DMS114 treated with DMSO at 0.1 percent for 48 hours (cell line): Measurements from ENCODE around the gene FAM25A.
"Not testable (repeated sequence)": the region's sequence is repeated elsewhere in the genome, so short reads cannot be mapped to it uniquely, and the experiment has no call there.

Source experiments
- DNase-seq: peaks from one replicate; lab custom pipeline; 2025; ENCODE audit not compliant: unreplicated experiment; lab: John Stamatoyannopoulos, UW

The FAM25A gene

DNA sequence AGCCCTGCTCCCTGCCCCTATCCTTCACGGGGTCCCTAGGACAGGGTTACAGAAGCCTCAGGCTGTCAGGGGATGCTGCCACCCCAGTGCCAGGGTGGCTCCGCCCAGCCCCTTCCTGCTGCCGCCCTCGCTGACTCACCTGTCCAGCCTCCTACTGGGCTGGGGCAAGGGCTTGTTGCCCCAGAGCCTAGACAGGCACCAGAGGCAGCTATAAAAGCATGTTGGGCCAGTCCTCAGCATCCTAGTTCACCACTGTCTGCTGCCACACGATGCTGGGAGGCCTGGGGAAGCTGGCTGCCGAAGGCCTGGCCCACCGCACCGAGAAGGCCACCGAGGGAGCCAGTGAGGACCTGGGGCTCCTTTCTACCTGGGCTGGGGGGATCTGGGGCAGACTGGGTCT lies at the start of gene FAM25A:
Gene FAM25A, plus strand, starts transcription at position 239 of the 400 bp plus-strand sequence. Its CDS starts 31 bp downstream, at position 270.
- not testable (repeated sequence) for DNase-seq

DNA sequence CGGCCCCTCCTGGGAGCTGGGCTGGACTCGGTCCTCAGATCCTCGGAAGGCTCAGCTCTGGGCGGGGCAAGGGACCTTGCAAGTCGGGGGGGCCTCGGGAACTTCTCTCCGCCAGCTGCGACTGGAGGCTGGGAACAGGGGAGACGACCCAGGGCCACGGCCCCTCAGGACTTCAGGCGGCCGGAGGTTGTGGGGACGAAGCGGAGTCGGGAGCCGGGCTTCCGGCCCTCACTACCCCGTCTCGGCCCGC lies 49.2 kb upstream of the FAM25A start:
- DNase-seq: no peak

DNA sequence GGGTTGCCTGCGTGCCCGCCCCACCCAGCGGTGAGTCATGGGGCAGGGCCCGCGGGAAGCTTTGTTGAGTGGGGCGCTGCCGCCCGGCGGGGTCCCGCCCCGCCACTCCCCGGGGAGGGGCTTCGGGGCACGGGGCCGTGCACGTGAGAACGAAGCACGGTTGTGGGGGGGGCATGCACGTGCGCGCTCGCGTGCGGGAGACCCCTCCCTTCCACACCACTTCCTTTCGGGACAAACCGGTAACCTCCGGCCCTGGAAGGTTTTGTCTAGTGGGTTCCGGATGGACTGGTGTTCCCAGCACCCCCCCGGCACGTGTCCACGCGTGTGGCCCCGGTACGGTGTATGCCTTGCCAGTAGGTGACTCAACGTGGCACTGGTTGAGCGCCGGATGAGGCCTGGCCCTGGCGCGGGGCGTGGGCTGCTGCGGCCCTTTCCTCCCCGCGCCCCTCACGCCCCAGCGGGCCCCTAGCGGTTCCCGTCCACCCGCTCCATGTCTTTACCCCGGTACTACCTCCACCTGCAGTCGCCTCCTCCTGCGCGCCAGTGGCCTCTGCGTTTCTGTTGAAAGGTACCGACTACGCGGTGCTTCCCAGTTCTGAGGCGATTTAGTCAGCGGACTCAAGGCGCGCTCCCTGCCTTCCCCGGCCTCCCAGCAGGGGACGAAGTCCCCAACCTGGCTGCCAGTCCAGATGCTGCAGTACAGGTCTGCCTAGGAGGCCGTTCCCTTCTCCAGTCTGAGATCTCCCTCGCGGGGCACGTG lies 48.7 kb upstream of the FAM25A start:
- DNase-seq: no peak

DNA sequence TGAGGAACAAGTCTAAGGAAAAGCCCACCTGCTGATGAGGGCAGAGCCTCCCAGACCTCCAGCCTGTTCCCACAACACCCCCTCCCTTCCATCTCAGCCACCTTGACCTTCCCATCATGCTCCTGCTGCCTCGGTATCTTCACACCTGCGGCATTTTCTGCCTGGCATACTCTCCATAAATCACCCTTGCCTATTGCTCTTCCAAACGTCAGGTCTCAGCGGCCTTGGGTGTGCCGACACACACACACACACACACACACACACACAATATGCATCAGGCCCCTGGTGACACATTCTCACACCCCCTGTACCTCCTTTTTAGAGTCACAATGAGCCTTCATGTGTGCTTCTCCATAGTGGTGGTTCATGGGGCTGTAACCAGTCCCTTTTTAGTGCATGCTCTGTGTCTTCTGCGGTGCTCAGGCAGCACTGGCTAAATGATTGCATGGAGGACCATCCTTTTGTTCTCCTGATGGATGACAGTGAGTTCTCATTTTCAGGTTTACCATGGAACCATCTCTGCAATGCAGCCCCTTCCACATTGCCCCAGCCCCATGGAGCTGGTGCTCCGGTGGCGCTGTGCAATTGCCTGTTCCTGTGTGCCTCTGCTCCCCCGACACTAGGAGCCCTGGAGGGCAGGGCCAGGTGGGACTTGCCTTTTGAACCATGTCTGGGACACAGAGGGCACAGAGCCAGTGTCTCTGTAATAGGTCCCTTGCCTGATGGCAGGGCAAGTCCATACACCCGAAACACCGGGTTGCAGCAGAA lies 47.3 kb upstream of the FAM25A start:
- DNase-seq: no peak

DNA sequence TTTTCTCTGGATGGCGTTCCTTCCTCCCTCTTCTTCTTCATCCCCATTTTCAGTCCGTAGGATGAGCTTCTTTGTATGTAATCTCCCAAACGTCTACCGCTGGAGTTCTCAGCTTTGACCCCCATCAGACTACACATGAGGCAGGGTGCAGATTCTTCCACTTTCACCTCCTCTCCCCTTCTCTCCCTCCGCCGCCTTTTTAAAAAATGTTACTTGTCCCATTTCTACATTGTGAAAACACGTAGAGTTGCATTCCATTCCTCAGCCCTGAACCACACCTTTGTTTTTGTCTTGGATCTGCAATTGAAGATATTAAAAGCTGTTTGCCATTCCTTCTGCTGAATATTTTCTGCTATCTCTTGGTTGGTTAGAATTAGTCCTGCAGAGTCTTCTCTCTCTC lies 45.6 kb upstream of the FAM25A start:
- DNase-seq: no peak

DNA sequence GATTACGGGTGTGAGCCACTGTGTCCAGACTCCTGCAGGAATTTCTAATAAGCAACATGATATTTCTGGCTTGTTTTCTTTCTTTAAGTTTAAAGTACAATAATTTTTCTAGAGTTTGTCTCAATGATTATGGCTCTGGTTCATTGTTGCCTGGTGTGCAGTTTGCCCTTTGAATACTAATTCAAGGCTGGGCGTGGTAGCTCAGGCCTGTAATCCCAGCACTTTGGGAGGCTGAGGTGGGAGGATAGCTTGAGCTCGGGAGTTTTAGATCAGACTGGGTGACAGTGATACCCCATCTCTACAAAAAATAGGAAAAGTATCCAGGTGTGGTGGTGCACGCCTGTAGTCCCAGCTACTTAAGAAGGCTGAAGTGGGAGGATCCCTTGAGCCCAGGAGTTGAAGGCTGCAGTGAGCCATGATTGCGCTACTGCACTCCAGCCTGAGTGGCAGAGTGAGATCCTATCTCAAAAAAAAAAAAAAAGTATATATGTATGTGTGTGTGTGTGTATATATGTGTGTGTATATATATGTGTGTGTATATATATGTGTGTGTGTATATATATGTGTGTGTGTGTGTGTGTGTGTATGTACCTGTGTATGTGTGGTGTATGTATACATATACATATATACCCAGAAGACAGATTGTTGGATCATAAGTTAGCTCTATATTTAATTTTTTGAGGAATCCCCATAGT lies 43.6 kb upstream of the FAM25A start:
- no peak for DNase-seq

DNA sequence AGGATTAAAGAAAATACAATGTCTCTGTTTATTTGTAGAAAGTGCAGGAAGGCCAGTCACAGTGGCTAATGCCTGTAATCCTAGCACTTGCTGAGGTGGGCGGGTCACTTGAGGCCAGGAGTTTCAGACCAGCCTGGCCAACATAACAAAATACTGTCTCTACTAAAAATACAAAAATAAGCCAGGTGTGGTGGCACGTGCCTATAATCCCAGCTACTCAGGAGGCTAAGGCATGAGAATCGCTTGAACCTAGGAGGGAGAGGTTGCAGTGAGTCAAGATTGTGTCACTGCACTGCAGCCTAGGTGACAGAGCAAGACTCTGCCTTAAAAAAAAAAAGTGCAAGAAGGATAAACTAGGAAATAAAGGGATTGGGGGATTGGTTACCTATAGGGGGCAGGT lies 41.6 kb upstream of the FAM25A start:
- DNase-seq: not testable (repeated sequence)

DNA sequence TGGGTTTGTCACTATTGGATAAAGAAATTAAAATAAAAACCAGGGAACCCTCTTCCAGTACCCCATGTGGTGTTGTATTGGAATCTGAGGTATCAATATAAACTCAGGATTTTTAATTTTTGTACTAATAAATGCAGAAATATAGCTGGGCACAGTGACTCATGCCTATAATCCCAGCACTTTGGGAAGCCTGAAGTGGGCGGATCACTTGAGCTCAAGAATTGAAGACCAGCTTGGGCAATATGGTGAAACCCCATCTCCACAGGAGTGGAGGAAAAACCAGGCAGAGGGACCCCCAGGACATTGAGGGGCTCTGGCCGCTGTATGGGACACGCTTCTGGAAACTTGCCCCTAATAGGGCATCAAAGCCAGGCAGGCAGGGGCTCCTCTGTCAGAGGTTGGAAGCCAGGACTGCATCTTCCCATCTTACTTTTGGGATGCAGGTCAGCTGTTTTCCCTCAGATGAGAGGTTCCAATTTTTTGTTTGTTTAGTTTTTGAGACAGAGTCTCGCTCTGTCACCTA lies 40.7 kb upstream of the FAM25A start:
- DNase-seq: no peak

DNA sequence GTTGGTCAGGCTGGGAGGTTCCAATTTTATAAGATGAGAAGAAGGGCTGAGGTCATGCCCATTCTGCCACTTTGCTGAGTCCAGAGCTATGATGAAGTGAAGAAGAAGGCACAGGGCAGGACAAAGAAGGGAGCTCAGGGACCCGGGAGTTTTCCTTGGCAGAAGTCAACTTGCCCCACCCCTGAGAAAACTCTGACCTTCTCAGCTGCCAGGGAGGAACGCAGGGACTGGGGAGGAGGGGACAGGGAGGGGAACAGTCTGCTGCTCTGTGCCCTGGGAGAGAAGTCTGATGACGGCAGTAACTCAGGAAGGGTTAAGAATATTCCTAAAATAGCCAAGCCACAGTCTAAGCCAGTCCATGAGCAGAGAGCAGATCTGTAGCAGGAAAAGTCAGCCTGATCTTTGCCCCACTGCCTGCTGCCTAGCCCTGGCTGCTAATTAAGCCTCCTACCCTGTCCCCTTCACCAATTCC lies 40.1 kb upstream of the FAM25A start:
- no peak for DNase-seq

DNA sequence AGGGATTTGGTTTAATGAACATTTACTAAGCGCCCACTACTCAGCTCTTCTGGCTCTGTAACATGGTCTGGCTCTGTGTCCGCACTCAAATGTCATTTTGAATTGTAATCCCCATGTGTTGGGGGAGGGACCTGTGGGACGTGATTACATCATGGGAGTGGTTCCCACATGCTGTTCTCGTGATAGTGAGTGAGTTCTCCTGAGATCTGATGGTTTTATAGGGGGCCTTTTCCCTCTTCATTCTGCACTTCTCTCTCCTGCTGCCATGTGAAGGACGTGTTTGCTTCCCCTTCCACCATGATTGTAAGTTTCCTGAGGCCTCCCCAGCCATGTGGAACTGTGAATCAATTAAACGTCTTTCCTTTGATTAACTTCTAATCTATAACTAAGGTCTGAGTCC lies 39.1 kb upstream of the FAM25A start:
- not testable (repeated sequence) for DNase-seq

DNA sequence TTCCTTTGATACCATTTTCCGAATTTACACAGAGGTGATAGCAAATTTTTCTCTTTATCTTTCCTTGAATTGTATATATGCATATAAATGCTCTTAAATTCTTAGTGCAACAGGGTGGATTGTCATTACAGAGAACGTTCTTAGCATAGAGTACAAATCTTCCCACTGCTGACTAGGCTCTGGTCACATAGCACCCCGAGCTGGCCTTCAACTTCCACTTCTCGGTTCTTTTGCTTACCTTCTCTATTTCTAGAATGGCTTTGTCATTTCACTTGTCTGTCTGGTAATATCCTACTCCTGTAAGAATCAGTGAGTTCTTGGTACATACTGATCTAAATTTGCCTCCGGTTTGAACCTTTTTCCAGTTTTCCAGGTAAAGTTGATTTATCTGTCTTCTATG lies 38.4 kb upstream of the FAM25A start:
- no peak for DNase-seq

DNA sequence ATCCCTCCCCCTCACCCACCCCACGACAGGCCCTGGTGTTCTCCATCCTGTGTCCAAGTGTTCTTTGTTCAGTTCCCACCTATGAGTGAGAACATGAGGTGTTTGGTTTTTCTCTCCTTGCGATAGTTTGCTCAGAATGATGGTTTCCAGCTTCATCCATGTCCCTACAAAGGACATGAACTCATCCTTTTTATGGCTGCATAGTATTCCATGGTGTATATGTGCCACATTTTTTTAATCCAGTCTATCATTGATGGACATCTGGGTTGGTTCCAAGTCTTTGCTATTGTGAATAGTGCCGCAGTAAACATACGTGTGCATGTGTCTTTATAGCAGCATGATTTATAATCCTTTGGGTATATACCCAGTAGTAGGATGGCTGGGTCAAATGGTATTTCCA lies 35.6 kb upstream of the FAM25A start:
- DNase-seq: not testable (repeated sequence)

DNA sequence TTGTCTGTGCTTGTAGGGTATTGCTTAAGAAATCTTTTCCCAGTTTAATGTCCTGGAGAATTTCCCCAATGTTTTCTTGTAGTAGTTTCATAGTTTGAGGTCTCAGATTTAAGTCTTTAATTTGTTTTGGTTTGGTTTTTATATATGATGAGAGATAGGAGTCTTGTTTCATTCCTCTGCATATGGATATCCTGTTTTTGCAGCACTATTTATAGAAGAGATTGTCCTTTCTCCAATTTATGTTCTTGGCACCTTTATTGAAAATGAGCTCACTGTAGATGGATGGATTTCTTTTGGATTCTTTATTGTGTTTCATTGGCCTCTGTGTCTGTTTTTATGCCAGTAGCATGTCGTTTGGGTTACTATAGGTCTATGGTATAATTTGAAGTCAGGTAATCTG lies 31.6 kb upstream of the FAM25A start:
- no peak for DNase-seq

DNA sequence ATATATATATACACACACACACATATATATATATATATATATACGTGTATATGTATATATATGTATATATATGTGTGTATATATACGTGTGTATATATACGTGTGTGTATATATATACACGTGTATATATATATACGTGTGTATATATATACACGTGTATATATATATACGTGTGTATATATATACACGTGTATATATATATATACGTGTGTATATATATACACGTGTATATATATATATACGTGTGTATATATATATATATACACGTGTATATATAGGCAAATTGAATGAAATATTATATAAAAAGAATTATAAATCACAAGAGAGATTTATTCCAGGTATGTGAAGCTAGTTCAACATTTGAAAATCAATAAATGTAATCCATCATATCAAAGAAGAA lies 28.7 kb upstream of the FAM25A start:
- not testable (repeated sequence) for DNase-seq

DNA sequence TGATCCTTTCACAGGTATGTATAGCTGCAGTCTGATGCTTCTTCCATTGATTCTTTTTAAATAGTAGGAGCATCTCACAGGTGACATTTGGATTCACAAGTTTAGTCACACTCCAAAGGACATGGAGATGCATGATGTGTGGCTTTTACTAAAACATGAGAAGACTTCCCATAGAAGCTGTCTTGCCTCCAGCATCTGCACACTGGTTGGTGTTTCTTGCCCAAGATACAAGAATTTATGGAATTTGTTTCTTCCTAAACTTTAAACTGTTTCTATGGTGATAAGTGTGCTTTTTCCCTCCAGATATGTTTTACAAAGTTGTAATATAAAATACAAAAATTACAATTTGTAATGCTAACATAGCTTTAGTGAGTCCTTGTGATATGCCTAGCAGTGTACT lies 27.6 kb upstream of the FAM25A start:
- DNase-seq: no peak

DNA sequence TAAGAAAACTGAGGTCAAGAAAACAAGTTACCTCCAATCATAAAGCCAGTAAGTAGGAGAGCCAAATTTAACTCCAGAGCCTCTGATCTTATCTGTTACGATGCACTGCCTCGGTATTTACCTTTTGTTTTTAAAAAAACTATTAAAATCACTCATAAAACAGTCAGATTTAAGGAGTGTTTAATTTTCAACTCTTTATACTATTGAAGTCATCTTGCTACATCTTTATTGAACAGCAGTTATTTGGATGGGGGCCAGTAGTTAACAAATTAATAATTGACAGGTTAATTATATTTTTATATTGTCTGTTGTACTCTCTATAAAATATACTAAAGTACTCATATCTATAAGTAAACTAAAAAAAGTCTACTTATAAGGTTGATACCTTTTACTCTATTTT lies 27.2 kb upstream of the FAM25A start:
- no peak for DNase-seq

DNA sequence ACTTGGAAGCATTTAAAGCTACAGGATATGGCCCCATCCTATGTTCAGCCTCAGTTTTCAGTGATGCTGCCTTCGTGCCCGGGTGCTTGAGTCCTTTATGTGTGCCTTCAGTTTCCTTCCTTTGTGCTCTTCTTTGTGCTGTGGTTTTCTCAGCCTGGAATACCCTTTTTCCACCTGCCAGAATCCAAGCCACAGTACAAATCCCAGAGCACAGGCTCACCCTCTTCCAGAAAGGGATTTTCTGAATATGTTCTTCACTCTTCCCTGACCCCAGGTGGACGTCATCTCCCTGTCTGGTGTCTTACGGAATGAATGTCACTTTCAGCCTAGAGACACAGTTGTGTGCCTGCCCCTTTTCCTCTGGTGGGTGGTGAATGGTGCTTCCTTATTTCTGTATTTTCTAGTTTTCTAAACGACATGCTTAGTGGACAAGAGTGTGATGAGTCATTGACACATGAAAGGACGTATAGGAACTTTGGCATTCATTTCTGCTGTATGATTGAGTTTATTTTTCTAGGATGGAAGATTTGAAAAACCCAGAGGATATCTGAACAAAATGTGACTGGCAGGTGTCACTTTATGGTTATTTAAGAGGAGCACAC lies 20.2 kb upstream of the FAM25A start:
- not testable (repeated sequence) for DNase-seq

DNA sequence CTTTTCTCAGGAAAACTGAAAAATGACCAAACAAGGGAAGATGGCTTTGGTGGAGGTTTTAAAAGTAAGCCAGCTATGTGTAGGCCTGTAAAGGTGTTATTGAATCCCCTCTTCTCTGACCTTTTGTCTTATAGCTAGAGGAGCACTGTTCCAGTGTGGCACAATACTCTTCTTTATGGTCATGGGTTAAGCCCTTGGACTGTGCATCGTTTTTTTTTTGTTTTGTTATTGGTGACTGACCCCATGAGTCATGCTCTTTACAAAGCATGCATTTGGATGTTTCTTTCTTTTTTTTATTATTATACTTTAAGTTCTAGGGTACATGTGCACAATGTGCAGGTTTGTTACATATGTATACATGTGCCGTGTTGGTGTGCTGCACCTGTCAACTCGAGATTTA lies 19.6 kb upstream of the FAM25A start:
- DNase-seq: no peak

DNA sequence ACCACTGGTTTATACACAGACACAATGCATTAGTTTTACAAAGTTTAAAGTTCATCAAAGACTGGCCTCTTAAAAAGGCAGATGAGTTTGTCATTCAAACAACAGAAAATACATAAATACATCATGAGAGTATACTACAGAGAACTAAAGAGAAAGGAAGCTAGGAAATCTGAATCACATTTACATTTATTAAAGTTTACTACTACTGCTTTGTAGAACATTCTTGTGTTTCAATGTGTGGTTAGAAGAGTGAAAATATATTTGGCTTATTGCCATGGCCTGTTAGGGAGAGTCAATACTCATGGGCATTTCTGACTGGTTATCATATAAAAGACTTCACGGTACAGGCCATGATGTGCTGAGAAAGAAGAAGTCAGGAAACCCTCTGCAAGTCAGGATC lies 13.0 kb upstream of the FAM25A start:
- not testable (repeated sequence) for DNase-seq

DNA sequence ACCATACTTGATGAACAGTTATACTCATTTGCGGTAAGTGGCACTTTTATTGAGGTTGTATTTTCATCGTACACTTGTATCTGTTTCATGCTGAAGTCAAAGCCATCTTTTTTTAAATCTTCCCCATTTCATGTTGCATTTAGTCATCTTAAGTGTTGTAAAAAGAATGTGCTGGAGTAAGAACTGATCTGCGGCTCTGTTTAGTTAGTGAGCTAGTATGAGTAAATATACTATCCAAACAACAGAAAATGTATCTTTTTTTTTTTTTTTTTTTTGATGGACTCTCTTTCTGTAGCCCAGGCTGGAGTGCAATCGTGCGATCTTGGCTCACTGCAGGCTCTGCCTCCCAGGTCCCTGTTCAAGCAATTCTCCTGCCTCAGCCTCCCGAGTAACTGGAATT lies 12.4 kb upstream of the FAM25A start:
- DNase-seq: not testable (repeated sequence)

DNA sequence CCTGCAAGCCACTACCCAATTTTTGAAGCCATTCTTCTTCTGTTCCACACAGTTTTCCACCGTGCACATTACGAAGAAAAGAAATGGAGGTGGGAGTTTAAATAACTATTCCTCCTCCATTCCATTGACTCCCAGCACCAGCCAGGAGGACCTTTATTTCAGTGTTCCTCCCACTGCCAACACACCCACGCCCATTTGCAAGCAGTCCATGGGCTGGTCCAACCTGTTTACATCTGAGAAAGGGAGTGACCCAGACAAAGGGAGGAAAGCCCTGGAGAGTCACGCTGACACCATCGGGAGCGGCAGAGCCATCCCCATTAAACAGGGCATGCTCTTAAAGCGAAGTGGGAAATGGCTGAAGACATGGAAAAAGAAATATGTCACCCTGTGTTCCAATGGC lies 11.8 kb upstream of the FAM25A start:
- DNase-seq: not testable (repeated sequence)
